Stimulated activated CD8-positive, alpha-beta memory T cell treated with anti-CD3 and anti-CD28 coated beads, Interleukin-12 subunit alpha, Interleukin-12 subunit beta, amount 100 ng/mL, for 4 hours (primary cell): ENCODE data around the gene PCTP.

Experiments
- DNase-seq: peaks from one replicate; pipeline ENCODE4 v3.0.0-alpha.2; 2020; ENCODE audit warnings: low read depth

Gene PCTP

GRCh38 chr17:55727920-55728319 lies 22.9 kb upstream of the PCTP start:
- no peak for DNase-seq

- no peak for DNase-seq
Observed at GRCh38 chr17:55728361-55728760, 22.5 kb upstream of the PCTP start.

GRCh38 chr17:55728833-55729232 lies 22.0 kb upstream of the PCTP start:
- DNase-seq: no peak

- no peak for DNase-seq
Observed at GRCh38 chr17:55729484-55729883, 21.4 kb upstream of the PCTP start.

- DNase-seq: no peak
Observed at GRCh38 chr17:55730380-55730779, 20.5 kb upstream of the PCTP start.

GRCh38 chr17:55730808-55731207 lies 20.0 kb upstream of the PCTP start:
- no peak for DNase-seq

GRCh38 chr17:55731586-55732250 lies 19.1 kb upstream of the PCTP start:
- DNase-seq: no peak

- DNase-seq: no peak
Observed at GRCh38 chr17:55734128-55734781, 16.6 kb upstream of the PCTP start.

- DNase-seq: no peak
Observed at GRCh38 chr17:55735731-55736405, 15.0 kb upstream of the PCTP start.

- no peak for DNase-seq
Observed at GRCh38 chr17:55737976-55738501, 12.8 kb upstream of the PCTP start.

GRCh38 chr17:55740511-55741355 lies 10.1 kb upstream of the PCTP start:
- DNase-seq: no peak

- DNase-seq: no peak
Observed at GRCh38 chr17:55741356-55741700, 9.5 kb upstream of the PCTP start.

- no peak for DNase-seq
Observed at GRCh38 chr17:55742272-55743102, 8.4 kb upstream of the PCTP start.

GRCh38 chr17:55743103-55743679 lies 7.7 kb upstream of the PCTP start:
- no peak for DNase-seq

- no peak for DNase-seq
Observed at GRCh38 chr17:55745258-55745657, 5.6 kb upstream of the PCTP start.

- DNase-seq: no peak
Observed at GRCh38 chr17:55746466-55746865, 4.4 kb upstream of the PCTP start.

GRCh38 chr17:55747209-55747608 lies 3.6 kb upstream of the PCTP start:
- no peak for DNase-seq

- DNase-seq: no peak
Observed at GRCh38 chr17:55748841-55749240, 2.0 kb upstream of the PCTP start.

- no peak for DNase-seq
Observed at GRCh38 chr17:55749985-55750384, 866 bp upstream of the PCTP start.

- no peak for DNase-seq
Observed at GRCh38 chr17:55751720-55752250, 934 bp downstream of the PCTP start.

GRCh38 chr17:55756689-55757088 lies 5.8 kb downstream of the PCTP start:
- DNase-seq: no peak
